Ecto neural progenitor cell (in vitro differentiated cells): ENCODE measurements around the gene SCUBE1.

Source experiments
- DNase-seq: peaks from one replicate; pipeline ENCODE4 v3.0.0-alpha.2; 2018; ENCODE audit warnings: low spot score

The SCUBE1 gene

GRCh38 chr22:43199541-43199940 lies 143.6 kb downstream of the SCUBE1 start:
- DNase-seq = no peak

GRCh38 chr22:43198936-43199335 lies 144.2 kb downstream of the SCUBE1 start:
- no peak for DNase-seq

- no peak for DNase-seq
Observed at GRCh38 chr22:43198126-43198525, 145.0 kb downstream of the SCUBE1 start.

GRCh38 chr22:43197271-43197941 lies 145.8 kb downstream of the SCUBE1 start:
- no peak for DNase-seq

- no peak for DNase-seq
Observed at GRCh38 chr22:43191831-43192230, 151.3 kb downstream of the SCUBE1 start.

GRCh38 chr22:43188829-43189545 lies 154.2 kb downstream of the SCUBE1 start:
- no peak for DNase-seq

GRCh38 chr22:43187171-43188099 lies 155.7 kb downstream of the SCUBE1 start:
- DNase-seq = peak; percentile 98

- DNase-seq = peak; percentile 84
Observed at GRCh38 chr22:43186272-43187170, 156.7 kb downstream of the SCUBE1 start, which contains the start of gene TTLL12. Gene TTLL12 (minus strand): TSS chr22:43187134. CDS start chr22:43187069, 65 bp downstream.

- DNase-seq = peak; percentile 63
Observed at GRCh38 chr22:43185860-43186261, 157.3 kb downstream of the SCUBE1 start.

GRCh38 chr22:43183496-43184277 lies 159.5 kb downstream of the SCUBE1 start:
- no peak for DNase-seq

- no peak for DNase-seq
Observed at GRCh38 chr22:43182726-43183125, 160.4 kb downstream of the SCUBE1 start.

- DNase-seq = no peak
Observed at GRCh38 chr22:43182118-43182517, 161.1 kb downstream of the SCUBE1 start.

- DNase-seq = no peak
Observed at GRCh38 chr22:43181321-43182076, 161.7 kb downstream of the SCUBE1 start.

- no peak for DNase-seq
Observed at GRCh38 chr22:43180670-43181069, 162.5 kb downstream of the SCUBE1 start.

GRCh38 chr22:43179911-43180195 lies 163.3 kb downstream of the SCUBE1 start:
- DNase-seq = no peak

- DNase-seq = no peak
Observed at GRCh38 chr22:43179146-43179910, 163.8 kb downstream of the SCUBE1 start.

GRCh38 chr22:43177479-43177878 lies 165.7 kb downstream of the SCUBE1 start:
- no peak for DNase-seq

GRCh38 chr22:43176090-43176489 lies 167.1 kb downstream of the SCUBE1 start:
- no peak for DNase-seq

- DNase-seq = no peak
Observed at GRCh38 chr22:43174941-43175531, 168.1 kb downstream of the SCUBE1 start.
